ENCODE measurements around the gene ATP13A3.

The ATP13A3 gene

GRCh38 chr3:194476784-194477183, 10.0 kb downstream of the ATP13A3 start:
- no peak for DNase-seq (ENCODE audit: extremely low read depth in 1 of 2, low read depth in 1 of 2)

GRCh38 chr3:194475978-194476377, 10.8 kb downstream of the ATP13A3 start:
- DNase-seq (ENCODE audit: extremely low read depth in 1 of 2, low read depth in 1 of 2): no peak

GRCh38 chr3:194475138-194475932, 11.5 kb downstream of the ATP13A3 start:
- DNase-seq (ENCODE audit: extremely low read depth in 1 of 2, low read depth in 1 of 2): no peak

- no peak for DNase-seq (ENCODE audit: extremely low read depth in 1 of 2, low read depth in 1 of 2)
Observed at GRCh38 chr3:194474675-194475074, 12.1 kb downstream of the ATP13A3 start.

GRCh38 chr3:194472290-194472920, 14.4 kb downstream of the ATP13A3 start:
- DNase-seq (ENCODE audit: extremely low read depth in 1 of 2, low read depth in 1 of 2): no peak

GRCh38 chr3:194471863-194472262, 14.9 kb downstream of the ATP13A3 start:
- DNase-seq (ENCODE audit: extremely low read depth in 1 of 2, low read depth in 1 of 2): no peak

GRCh38 chr3:194470615-194471014, 16.2 kb downstream of the ATP13A3 start:
- DNase-seq (ENCODE audit: extremely low read depth in 1 of 2, low read depth in 1 of 2): no peak

- DNase-seq (ENCODE audit: extremely low read depth in 1 of 2, low read depth in 1 of 2): no peak
Observed at GRCh38 chr3:194469977-194470376, 16.8 kb downstream of the ATP13A3 start.

GRCh38 chr3:194468086-194468485, 18.7 kb downstream of the ATP13A3 start:
- DNase-seq (ENCODE audit: extremely low read depth in 1 of 2, low read depth in 1 of 2): no peak

- no peak for DNase-seq (ENCODE audit: extremely low read depth in 1 of 2, low read depth in 1 of 2)
Observed at GRCh38 chr3:194466761-194467356, 19.9 kb downstream of the ATP13A3 start.

GRCh38 chr3:194465920-194466570, 20.8 kb downstream of the ATP13A3 start:
- no peak for DNase-seq (ENCODE audit: extremely low read depth in 1 of 2, low read depth in 1 of 2)

- DNase-seq (ENCODE audit: extremely low read depth in 1 of 2, low read depth in 1 of 2): no peak
Observed at GRCh38 chr3:194465246-194465645, 21.6 kb downstream of the ATP13A3 start.

- DNase-seq (ENCODE audit: extremely low read depth in 1 of 2, low read depth in 1 of 2): no peak
Observed at GRCh38 chr3:194464692-194465091, 22.1 kb downstream of the ATP13A3 start.

GRCh38 chr3:194462936-194463335, 23.9 kb downstream of the ATP13A3 start:
- no peak for DNase-seq (ENCODE audit: extremely low read depth in 1 of 2, low read depth in 1 of 2)

- no peak for DNase-seq (ENCODE audit: extremely low read depth in 1 of 2, low read depth in 1 of 2)
Observed at GRCh38 chr3:194460566-194460965, 26.2 kb downstream of the ATP13A3 start.

GRCh38 chr3:194458131-194458530, 28.7 kb downstream of the ATP13A3 start:
- DNase-seq (ENCODE audit: extremely low read depth in 1 of 2, low read depth in 1 of 2): no peak

GRCh38 chr3:194455481-194455880, 31.3 kb downstream of the ATP13A3 start:
- no peak for DNase-seq (ENCODE audit: extremely low read depth in 1 of 2, low read depth in 1 of 2)

GRCh38 chr3:194450341-194450740, 36.5 kb downstream of the ATP13A3 start:
- DNase-seq (ENCODE audit: extremely low read depth in 1 of 2, low read depth in 1 of 2): no peak

GRCh38 chr3:194449913-194450312, 36.9 kb downstream of the ATP13A3 start:
- DNase-seq (ENCODE audit: extremely low read depth in 1 of 2, low read depth in 1 of 2): no peak

GRCh38 chr3:194447657-194448056, 39.1 kb downstream of the ATP13A3 start:
- no peak for DNase-seq (ENCODE audit: extremely low read depth in 1 of 2, low read depth in 1 of 2)

GRCh38 chr3:194447161-194447560, 39.6 kb downstream of the ATP13A3 start:
- DNase-seq (ENCODE audit: extremely low read depth in 1 of 2, low read depth in 1 of 2): no peak

- DNase-seq (ENCODE audit: extremely low read depth in 1 of 2, low read depth in 1 of 2): no peak
Observed at GRCh38 chr3:194446754-194447153, 40.0 kb downstream of the ATP13A3 start.

All from activated CD8-positive, alpha-beta memory T cell treated with anti-CD3 and anti-CD28 coated beads for 1 hour (primary cell).